HCT116 (cell line): Measurements from ENCODE around the gene CHTF18.

Experiments
- ATF3 ChIP-seq: IDR thresholded peaks from 2 replicates; pipeline ENCODE4 v1.6.1; 2012
- CEBPB ChIP-seq: IDR thresholded peaks from 2 replicates; pipeline ENCODE4 v1.6.1; 2012; ENCODE audit warnings: low read depth
- CTCF ChIP-seq, 3 experiments: fragments of 200-600 bp in 1 of 3; sonication (generic) in 1 of 3; IDR thresholded peaks in 2 of 3; conservative IDR thresholded peaks in 1 of 3; 2 replicates each; pipeline ENCODE4 v1.5.1; 2012 to 2017; ENCODE audit warnings: low read depth in 2 of 3, low read length in 2 of 3, antibody characterized with exemption in 1 of 3, borderline replicate concordance in 1 of 3, control low read depth in 1 of 3, mild to moderate bottlenecking in 1 of 3, mixed read lengths in 1 of 3, mixed run types in 1 of 3, moderate library complexity in 1 of 3; ENCODE audit not compliant: insufficient read depth in 1 of 3
- MAX ChIP-seq: IDR thresholded peaks from 2 replicates; pipeline ENCODE4 v1.6.1; 2012
- POLR2AphosphoS5 ChIP-seq: IDR thresholded peaks from 2 replicates; pipeline ENCODE4 v1.6.1; 2011; ENCODE audit warnings: mild to moderate bottlenecking, low read depth, low read length, moderate library complexity
- ZFX ChIP-seq: fragments of 450-650 bp; IDR thresholded peaks from 2 replicates; pipeline ENCODE4 v1.6.1; 2017

- no peak for TF ChIP-seq CTCF (IDR thresholded peaks at IDR 0.05 in 2 of 3, conservative IDR thresholded peaks at IDR 0.05 in 1 of 3; ENCODE audit: borderline replicate concordance in 1 of 3, insufficient read depth in 1 of 3, low read depth in 2 of 3, low read length in 2 of 3)
- no peak for TF ChIP-seq ZFX
- no peak for TF ChIP-seq MAX
- TF ChIP-seq CEBPB = no peak
- no peak for TF ChIP-seq POLR2AphosphoS5
- TF ChIP-seq ATF3 = no peak
Observed at GRCh38 chr16:750485-750884, 37.9 kb upstream of the CHTF18 start.
